ENCODE measurements around the gene ZBTB24. TPM values are rescaled to one million over a fixed set of nuclear protein-coding genes. Genes with fewer than 3 reads are reported as not detected.

Gene ZBTB24
- total RNA-seq, 1 experiment from 2014 or later = 27.3 TPM

DNA sequence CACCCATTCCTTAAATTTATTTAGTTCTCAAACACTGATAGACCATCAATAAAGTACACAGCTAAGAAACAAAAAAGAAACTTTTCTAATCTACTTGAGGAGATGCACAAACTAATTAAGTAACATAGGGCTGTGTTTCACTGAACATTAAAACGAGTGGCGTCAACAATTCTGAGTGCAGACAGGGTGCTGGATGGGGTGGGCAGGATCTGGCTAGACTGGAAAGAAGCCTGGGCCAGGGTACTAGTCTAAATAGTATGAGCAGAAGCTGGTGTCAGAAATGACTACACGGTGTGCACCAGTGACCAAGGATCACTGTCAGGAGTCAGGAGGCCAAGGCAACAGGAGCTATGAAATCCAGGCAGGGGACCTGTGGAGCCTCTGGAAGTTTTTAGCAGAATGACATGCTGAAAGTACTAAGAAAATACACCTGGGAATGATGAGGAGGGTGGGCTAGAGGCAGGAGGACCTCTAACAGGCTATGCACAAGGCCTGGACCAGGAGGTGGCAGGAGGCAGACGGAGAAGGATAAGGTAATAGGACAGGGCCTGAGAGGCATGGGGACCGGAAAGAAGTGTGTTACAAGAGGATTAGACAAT, 13.3 kb downstream of the ZBTB24 start:
- Histone ChIP-seq H4K8ac (replicated peaks; ENCODE audit: insufficient read length, low read depth, low read length) (no peak overlapping the region), H2BK12ac (ENCODE audit: insufficient read length, low read depth, low read length) (no peak overlapping the region), H3K23ac (ENCODE audit: insufficient read length, low read depth, low read length) (no peak overlapping the region), H3K9ac (ENCODE audit: extremely low read depth, insufficient read length, low read length) (no peak overlapping the region), H4K5ac (ENCODE audit: insufficient read length, low read depth, low read length) (no peak overlapping the region), H3K56ac (ENCODE audit: insufficient read length, low read depth, low read length) (no peak overlapping the region), H3K14ac (ENCODE audit: insufficient read depth, low read length) (no peak overlapping the region), H2AK5ac (ENCODE audit: insufficient read length, low read length) (no peak overlapping the region), H2AFZ (ENCODE audit: low read length) (no peak overlapping the region), H3K4ac (ENCODE audit: low read depth, low read length) (no peak overlapping the region), H2BK15ac (ENCODE audit: low read depth, low read length) (no peak overlapping the region), H3K79me1 (ENCODE audit: insufficient read depth, low read depth, low read length, poor library complexity, severe bottlenecking) (no peaks in the 10 kb centered on the region), H2BK5ac (ENCODE audit: insufficient read length, low read length) (no peak overlapping the region), H3K27me3 (ENCODE audit: insufficient read depth, low read length) (no peaks in the 10 kb centered on the region), H3K4me2 (ENCODE audit: insufficient read depth, insufficient read length, low read length) (no peak overlapping the region), H3K4me1 (ENCODE audit: insufficient read depth, low read length) (no peaks in the 10 kb centered on the region), H3K23me2 (ENCODE audit: insufficient read length, low read depth, low read length, poor library complexity, severe bottlenecking) (no peaks in the 10 kb centered on the region), H3K79me2 (ENCODE audit: insufficient read depth, low read length) (no peaks in the 10 kb centered on the region), H4K91ac (ENCODE audit: insufficient read length, low read depth, low read length) (no peak overlapping the region), H3K9me3 (ENCODE audit: control insufficient read depth, low read depth, low read length) (no peaks in the 10 kb centered on the region), H4K20me1 (ENCODE audit: control insufficient read depth, insufficient read depth, insufficient read length) (no peaks in the 10 kb centered on the region), H2BK20ac (ENCODE audit: low read depth, low read length, poor library complexity, severe bottlenecking) (no peak overlapping the region), H2BK120ac (ENCODE audit: low read depth, low read length, poor library complexity, severe bottlenecking) (no peak overlapping the region), H3K27ac (ENCODE audit: insufficient read length, low read depth, low read length) (no peak overlapping the region), H3K18ac (ENCODE audit: insufficient read length, low read depth, low read length) (no peak overlapping the region), H3T11ph (ENCODE audit: low read length) (no peak overlapping the region)
- H3K4me1 Mint-ChIP-seq = peaks cover 7 to 12% of the 10 kb centered on the region in 2 experiments; a peak in 3 of 4 replicates
- H3K27ac Mint-ChIP-seq = peak overlapping the region in 1 of 3 experiments; percentile 44; a peak in 2 of 7 replicates
- no CpG with 5 or more reads among the region's 5 CpGs for WGBS (ENCODE audit: extremely low coverage, insufficient read length, low lambda C conversion rate)
- TF ChIP-seq, protein P1, sequence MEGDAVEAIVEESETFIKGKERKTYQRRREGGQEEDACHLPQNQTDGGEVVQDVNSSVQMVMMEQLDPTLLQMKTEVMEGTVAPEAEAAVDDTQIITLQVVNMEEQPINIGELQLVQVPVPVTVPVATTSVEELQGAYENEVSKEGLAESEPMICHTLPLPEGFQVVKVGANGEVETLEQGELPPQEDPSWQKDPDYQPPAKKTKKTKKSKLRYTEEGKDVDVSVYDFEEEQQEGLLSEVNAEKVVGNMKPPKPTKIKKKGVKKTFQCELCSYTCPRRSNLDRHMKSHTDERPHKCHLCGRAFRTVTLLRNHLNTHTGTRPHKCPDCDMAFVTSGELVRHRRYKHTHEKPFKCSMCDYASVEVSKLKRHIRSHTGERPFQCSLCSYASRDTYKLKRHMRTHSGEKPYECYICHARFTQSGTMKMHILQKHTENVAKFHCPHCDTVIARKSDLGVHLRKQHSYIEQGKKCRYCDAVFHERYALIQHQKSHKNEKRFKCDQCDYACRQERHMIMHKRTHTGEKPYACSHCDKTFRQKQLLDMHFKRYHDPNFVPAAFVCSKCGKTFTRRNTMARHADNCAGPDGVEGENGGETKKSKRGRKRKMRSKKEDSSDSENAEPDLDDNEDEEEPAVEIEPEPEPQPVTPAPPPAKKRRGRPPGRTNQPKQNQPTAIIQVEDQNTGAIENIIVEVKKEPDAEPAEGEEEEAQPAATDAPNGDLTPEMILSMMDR (conservative IDR thresholded peaks at IDR 0.05) = no peak
- no peak overlapping the region for H3K4me3 Mint-ChIP-seq
- DNase-seq = no peak
- H3K9me3 Mint-ChIP-seq = no peaks in the 10 kb centered on the region
- H3K27me3 Mint-ChIP-seq (ENCODE audit: low read depth) = no peaks in the 10 kb centered on the region
- peaks cover 56 to 98% (median 97%) of the 10 kb centered on the region in 3 experiments for H3K36me3 Mint-ChIP-seq (ENCODE audit: insufficient read depth in 1 of 3, low read depth in 3 of 3)

Data from H9 (cell line).